K562 treated with DMSO at 1 percent for 48 hours (cell line): Measurements from ENCODE around the gene FCRL5. TPM values are rescaled to one million over a fixed set of nuclear protein-coding genes. Genes with fewer than 3 reads are reported as not detected.

ENCODE experiments used
- total RNA-seq: library from RNA; unstranded; fragments of 300-600 nt; gene quantifications from 2 replicates; pipeline ENCODE4 v1.2.3, GENCODE V29; 2022; ENCODE audit warnings: low replicate concordance; ENCODE audit errors: extremely low read depth

FCRL5 gene
- total RNA-seq: not detected in 2 replicates

DNA sequence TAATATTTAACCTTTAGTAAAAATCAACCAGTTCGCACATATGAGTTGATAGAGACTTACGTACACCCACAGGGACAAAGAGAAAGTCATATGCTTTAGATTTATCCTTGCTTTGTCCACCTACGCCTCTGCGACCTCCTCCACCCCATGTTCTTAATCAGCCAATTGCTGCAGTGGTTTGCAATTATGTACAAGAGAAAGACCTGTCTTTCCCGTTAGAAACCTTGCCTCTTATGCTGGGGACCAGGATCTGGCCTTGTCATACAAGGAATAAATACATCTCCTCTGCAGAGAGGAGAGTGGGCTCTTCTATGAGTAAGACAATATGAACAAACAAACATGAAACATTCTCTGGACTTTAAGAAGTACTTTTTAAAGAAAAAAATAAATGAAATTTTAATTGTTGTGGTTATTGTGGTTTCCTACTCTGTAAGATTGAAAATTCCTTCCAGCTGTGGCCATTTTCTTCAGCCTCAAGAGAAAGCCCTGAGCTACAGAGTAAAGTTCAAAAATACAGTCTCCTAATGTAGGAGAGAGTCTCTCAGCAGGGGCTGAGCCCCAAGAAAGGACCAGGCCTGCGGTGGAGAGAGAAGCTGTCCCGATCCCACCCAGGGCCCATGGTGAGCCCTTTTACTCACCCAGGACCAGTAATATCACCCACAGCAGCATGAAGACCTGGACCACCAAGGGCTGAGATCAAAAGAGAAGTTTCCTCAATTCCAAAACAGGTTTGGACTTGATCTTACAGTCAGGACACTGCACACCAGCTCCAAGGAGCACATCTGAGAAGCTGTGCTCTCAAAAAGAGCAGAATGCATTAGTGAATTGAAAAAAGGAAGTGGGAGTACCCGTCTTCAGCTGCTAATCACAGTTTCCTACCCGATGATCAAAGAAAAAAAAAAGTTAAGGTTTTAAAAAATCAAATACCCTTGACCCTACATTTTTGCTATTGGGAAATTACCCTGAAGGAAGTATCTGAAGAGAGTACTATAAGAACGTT is at the start of gene FCRL5:
Gene FCRL5 (minus strand): TSS at position 822 of the 1,000 bp plus-strand sequence. CDS start 153 bp downstream, at position 669.

DNA sequence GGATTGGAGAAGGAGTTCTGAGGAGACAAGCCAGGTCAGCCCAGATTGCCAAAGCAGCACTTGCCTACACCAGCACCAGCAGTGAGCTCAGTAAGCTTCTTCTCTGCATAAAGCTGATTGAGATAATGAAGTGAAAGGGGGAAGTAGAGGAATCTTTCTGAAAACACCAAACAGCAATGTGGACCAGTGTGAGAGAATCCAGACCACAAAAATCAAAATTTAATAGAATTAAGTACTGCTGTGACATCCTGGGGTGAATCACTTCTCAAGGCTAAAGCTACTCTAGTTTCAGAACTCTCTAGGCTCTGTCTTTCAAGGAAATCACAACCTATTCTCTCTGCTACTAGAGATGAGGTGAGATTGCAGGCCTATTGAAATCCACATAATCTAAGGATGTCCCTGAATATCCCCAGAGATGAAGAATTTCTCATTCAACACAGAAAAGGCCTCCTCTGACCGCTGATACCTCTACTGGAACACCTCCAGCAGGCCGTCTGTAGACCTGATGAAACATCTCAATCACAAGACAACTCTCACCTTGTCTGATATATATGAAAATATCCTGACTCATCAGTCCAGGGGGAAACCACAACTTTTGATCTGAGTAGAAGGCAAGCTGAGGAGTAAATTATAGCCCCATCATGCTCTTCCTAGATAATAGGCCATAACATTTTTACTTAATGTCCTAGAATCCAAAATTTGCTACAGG is 45.8 kb upstream of the FCRL5 start, which contains the start of gene FCRL4:
Gene FCRL4 (minus strand): TSS at position 127 of the 709 bp plus-strand sequence. CDS start 141 bp downstream, outside the sequence.

Other genes with a start within 250 kb of the FCRL5 start
- gene FCRL4, start 45.6 kb upstream of the FCRL5 start, total RNA-seq: not detected in 2 replicates
- gene FCRL3, start 148.3 kb upstream of the FCRL5 start, total RNA-seq: not detected in 2 replicates
- not detected in 2 replicates for gene FCRL2, start 224.6 kb upstream of the FCRL5 start, total RNA-seq